HG03469 (cell line): Measurements from ENCODE around the gene CACNA1H.
"Not testable (repeated sequence)": the region's sequence is repeated elsewhere in the genome, so short reads cannot be mapped to it uniquely, and the experiment has no call there.

ENCODE experiments used
- ATAC-seq: cut with Tn5 transposase; IDR thresholded peaks from one replicate; pipeline ENCODE4 v1.9.1; 2021; ENCODE audit warnings: mild to moderate bottlenecking, moderate library complexity, moderate number of reproducible peaks; ENCODE audit not compliant: unreplicated experiment

The CACNA1H gene

DNA sequence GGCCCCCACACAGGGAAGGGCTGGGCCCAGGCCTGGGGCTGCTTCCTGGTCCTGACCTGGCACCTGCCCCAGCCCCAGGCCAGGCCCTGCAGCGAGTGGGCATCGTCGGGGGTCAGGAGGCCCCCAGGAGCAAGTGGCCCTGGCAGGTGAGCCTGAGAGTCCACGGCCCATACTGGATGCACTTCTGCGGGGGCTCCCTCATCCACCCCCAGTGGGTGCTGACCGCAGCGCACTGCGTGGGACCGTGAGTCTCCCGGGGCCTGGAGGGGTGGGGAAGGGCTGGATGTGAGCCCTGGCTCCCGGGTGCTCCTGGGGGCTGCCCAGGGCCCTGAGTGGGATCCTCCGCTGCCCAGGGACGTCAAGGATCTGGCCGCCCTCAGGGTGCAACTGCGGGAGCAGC is 88.2 kb downstream of the CACNA1H start:
- not testable (repeated sequence) for ATAC-seq

- not testable (repeated sequence) for ATAC-seq
These were observed 90.5 kb downstream of the CACNA1H start for GRCh38 chr16:1243363-1243762.

GRCh38 chr16:1243907-1244850 is 91.3 kb downstream of the CACNA1H start:
- not testable (repeated sequence) for ATAC-seq

- ATAC-seq: no peak
These were observed 92.0 kb downstream of the CACNA1H start for GRCh38 chr16:1244881-1245280.

- ATAC-seq: no peak
These were observed 92.6 kb downstream of the CACNA1H start for GRCh38 chr16:1245452-1246020.

- not testable (repeated sequence) for ATAC-seq
These were observed 95.1 kb downstream of the CACNA1H start for GRCh38 chr16:1247903-1248537.

DNA sequence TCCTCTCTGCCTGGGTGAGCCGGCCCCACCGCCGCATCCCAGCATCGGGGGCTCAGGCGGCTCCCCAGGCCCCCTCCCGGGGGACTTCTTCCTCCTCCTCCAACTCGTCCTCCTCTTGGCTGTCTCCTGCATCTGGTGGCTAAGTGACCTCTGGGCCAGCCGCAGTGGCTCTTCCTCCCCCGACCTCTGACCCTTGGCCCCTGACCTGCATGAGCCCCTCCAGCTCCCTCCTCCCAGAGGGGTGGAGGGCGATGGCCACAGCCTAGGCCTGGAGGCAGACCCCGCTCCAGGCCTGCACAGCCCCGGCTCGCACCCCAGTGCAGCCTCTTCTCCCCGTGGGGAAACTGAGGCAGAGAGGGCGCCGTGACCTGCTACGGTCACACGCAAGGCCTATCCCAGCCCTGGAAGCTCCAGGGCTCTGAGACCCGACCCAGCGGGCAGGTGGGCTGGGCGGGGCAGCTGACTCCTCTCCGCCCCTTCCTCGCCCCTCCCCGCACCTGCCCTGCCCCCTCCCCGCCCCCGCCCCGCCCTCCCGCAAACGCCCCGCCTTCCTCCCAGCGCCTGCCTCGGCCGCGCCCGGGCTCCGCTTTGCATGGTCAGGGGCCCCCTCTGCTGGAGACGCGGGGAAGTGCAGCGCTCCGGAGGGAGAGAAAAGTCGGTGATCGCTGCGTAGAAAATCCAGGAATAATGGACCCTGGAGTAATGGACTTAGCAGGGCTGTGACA is 96.3 kb downstream of the CACNA1H start:
- not testable (repeated sequence) for ATAC-seq

DNA sequence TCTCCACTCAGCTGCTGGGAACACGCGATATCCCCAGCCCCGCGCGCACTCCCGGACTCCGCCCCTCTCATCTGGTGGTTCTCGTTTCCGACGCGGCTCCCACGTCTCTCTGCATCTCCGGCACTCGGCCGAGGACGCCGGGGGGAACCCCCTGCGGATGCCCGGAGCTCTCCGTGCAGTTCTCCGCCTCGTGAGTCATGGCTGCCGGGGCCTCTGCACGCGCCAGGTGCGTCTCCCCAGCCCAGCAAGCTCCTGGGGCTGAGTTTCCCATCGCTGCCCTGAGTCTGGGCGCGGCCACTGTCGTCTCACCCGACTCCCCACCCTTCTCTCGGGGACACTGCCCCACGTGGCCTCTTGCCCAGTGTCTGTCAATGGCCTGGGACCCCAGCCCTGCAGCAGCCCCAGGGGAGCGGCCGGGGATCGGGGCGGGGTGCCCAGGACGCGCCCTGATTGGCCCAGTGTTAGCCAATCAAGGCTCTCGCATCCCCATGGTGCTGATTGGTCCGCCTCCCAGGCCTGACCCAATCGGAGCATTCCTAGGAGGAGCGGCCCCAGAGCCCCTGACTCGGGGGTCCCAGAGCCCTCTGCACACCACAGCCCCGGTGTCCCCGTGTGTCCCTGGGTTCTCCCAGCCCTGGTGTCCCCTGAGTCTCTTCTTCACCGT is 100.9 kb downstream of the CACNA1H start:
- ATAC-seq: not testable (repeated sequence)

- ATAC-seq: not testable (repeated sequence)
These were observed 101.9 kb downstream of the CACNA1H start for GRCh38 chr16:1254821-1255220.

GRCh38 chr16:1255276-1256122 is 102.6 kb downstream of the CACNA1H start, which contains the start of gene TPSD1:
Gene TPSD1, plus strand, starts transcription at chr16:1256069. Its CDS starts 212 bp downstream, at chr16:1256281.
- not testable (repeated sequence) for ATAC-seq

GRCh38 chr16:1256296-1256873 is 103.5 kb downstream of the CACNA1H start:
- ATAC-seq: not testable (repeated sequence)

DNA sequence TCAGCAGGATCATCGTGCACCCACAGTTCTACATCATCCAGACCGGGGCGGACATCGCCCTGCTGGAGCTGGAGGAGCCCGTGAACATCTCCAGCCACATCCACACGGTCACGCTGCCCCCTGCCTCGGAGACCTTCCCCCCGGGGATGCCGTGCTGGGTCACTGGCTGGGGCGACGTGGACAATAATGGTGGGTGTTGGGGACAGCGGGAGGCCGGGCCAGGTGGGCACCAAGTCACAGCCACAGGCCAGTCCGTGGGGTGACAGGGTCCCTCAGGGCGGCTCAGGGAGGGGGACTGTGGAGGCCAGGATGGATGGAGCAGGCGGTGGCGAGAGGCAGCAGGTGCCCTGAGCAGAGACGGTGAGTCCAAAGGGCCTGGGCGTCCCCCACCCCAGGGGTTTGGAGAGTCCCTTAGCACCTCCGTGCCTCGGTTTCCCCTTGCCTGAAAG is 104.0 kb downstream of the CACNA1H start:
- ATAC-seq: no peak

DNA sequence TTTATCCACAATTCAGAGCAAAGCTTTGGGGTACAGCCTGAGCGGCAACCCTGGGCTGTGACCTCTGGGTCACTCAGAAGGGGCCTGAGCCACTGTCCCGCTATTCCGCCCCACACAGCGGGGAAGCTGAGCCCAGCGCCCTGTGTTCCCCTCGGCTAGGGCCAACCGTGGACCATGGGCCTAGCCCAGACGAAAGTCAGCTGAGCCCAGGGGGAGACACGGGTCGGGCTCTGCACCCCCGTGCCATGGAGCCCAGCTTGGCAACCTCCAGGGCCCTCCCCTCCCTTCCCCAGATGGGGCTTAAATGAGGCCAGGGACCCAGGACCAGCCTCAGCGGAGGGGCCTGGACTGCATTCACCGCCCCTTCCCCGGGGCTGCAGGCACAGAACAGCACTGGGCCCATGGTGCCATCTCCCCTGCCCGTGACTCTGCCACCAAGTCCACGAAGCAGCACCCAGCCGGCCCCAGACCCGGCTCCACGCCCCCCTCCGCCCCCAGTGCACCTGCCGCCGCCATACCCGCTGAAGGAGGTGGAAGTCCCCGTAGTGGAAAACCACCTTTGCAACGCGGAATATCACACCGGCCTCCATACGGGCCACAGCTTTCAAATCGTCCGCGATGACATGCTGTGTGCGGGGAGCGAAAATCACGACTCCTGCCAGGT is 104.8 kb downstream of the CACNA1H start:
- ATAC-seq: no peak

DNA sequence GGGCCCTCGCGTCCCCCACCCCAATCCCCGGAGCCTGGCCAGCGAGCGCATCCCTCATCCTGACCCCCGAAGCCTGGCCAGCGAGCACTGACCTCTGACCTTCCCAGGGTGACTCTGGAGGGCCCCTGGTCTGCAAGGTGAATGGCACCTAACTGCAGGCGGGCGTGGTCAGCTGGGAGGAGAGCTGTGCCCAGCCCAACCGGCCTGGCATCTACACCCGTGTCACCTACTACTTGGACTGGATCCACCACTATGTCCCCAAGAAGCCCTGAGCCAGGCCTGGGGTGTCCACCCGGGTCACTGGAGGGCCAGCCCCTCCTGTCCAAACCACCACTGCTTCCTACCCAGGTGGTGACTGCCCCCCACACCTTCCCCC is 105.3 kb downstream of the CACNA1H start:
- no peak for ATAC-seq

GRCh38 chr16:1258906-1259759 is 106.2 kb downstream of the CACNA1H start:
- ATAC-seq: no peak

DNA sequence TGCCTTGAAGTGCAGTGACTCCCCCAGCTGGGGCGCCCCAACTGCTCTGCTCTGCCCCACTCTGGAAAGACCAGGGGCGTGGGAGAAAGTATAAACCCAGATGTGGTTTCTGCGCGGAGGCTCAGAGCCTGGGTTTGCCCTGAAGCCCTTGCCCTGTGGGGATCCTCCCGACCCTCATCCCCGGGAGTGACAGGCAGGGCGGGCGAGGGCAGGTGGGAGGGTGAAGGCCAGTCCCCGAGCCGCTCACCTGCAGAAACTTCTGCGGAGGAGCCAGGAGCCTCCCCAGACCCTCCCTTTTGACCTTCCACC is 106.8 kb downstream of the CACNA1H start:
- no peak for ATAC-seq

DNA sequence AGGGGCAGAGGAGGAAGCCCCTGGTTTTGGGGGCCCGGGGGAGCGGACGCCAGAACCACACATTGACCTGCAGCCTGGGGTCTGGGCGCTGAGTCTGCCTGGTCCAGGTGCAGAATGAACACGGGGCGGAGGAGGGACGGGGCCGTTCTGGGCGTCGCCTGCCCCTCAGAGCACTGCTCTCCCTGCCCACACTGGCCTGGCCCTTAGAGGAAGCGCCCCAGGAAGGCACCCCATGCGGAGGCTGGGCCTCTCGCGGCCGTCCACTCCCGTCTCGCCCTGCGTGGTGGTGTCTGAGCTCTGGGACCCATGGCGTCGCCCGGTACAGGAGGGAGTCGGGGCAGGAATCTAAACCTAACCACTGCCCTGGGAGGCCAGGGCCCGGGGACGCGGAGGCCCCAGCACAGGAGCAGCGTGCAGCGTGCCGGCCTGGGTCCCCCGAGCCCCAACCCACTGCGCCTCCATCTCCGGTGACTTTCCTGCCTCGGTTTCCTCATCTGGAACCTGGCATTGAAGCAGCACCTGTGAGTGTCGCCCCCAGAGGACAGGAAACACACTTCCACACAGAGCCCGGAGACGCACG is 107.3 kb downstream of the CACNA1H start:
- no peak for ATAC-seq
